ENCODE results near the gene INSIG2. TPM values are rescaled to one million over a fixed set of nuclear protein-coding genes. Genes with fewer than 3 reads are reported as not detected.

Gene INSIG2
- total RNA-seq, 1 experiment from 2014 or later, result 8.7 TPM

DNA sequence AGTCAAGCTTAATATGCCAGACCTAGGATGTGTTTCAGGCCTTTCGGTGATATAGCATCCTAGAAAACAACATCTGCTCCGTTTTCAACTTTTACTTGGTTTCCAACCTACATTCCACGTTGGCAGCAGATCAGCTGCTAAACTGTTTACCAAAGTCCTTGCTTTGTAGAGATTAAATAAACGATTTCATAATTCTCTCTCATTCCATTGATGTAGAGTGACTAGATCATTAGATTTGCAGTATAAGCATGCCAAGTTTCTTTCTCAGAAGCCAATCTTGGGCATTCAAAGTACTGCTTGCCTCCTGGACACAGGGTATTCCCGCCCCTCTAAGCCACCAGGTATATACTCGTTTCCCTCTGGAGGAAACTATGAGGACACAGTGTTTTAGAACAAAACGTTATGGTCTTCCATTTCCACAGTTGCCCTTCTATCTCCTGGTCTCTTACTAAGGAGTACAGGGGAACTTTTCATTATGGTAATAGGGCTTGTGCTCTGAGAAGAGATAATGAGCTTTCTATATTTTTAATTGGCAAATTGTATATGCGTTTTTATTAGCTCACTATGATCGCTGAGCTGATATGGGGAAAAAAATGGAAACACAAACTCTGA is 10.5 kb upstream of the INSIG2 start:
- Histone ChIP-seq H3K4me2 (ENCODE audit: insufficient read depth, insufficient read length, low read length) (no peak overlapping the region), H3K56ac (ENCODE audit: insufficient read length, low read depth, low read length) (no peak overlapping the region), H4K8ac (replicated peaks; ENCODE audit: insufficient read length, low read depth, low read length) (no peak overlapping the region), H3K4me1 (ENCODE audit: insufficient read depth, low read length) (no peaks in the 10 kb centered on the region), H3K23ac (ENCODE audit: insufficient read length, low read depth, low read length) (no peak overlapping the region), H4K5ac (ENCODE audit: insufficient read length, low read depth, low read length) (no peak overlapping the region), H3K14ac (ENCODE audit: insufficient read depth, low read length) (no peak overlapping the region), H2AFZ (ENCODE audit: low read length) (no peak overlapping the region), H3K79me1 (ENCODE audit: insufficient read depth, low read depth, low read length, poor library complexity, severe bottlenecking) (no peaks in the 10 kb centered on the region), H3K9me3 (ENCODE audit: control insufficient read depth, low read depth, low read length) (no peaks in the 10 kb centered on the region), H3K18ac (ENCODE audit: insufficient read length, low read depth, low read length) (no peak overlapping the region), H2AK5ac (ENCODE audit: insufficient read length, low read length) (no peak overlapping the region), H3K27me3 (ENCODE audit: insufficient read depth, low read length) (no peaks in the 10 kb centered on the region), H3K9ac (ENCODE audit: extremely low read depth, insufficient read length, low read length) (no peak overlapping the region), H2BK120ac (ENCODE audit: low read depth, low read length, poor library complexity, severe bottlenecking) (no peak overlapping the region), H2BK15ac (ENCODE audit: low read depth, low read length) (no peak overlapping the region), H3K79me2 (ENCODE audit: insufficient read depth, low read length) (no peaks in the 10 kb centered on the region), H3T11ph (ENCODE audit: low read length) (no peak overlapping the region), H2BK20ac (ENCODE audit: low read depth, low read length, poor library complexity, severe bottlenecking) (no peak overlapping the region), H3K4ac (ENCODE audit: low read depth, low read length) (no peak overlapping the region), H4K91ac (ENCODE audit: insufficient read length, low read depth, low read length) (no peak overlapping the region), H3K23me2 (ENCODE audit: insufficient read length, low read depth, low read length, poor library complexity, severe bottlenecking) (no peaks in the 10 kb centered on the region), H3K27ac (ENCODE audit: insufficient read length, low read depth, low read length) (no peak overlapping the region), H2BK12ac (ENCODE audit: insufficient read length, low read depth, low read length) (no peak overlapping the region), H4K20me1 (ENCODE audit: control insufficient read depth, insufficient read depth, insufficient read length) (no peaks in the 10 kb centered on the region), H2BK5ac (ENCODE audit: insufficient read length, low read length) (no peak overlapping the region)
- no peak overlapping the region for H3K27ac Mint-ChIP-seq
- DNase-seq, result no peak
- peaks cover 5% of the 10 kb centered on the region for H3K27me3 Mint-ChIP-seq (ENCODE audit: low read depth)
- H3K4me3 Mint-ChIP-seq, result no peak overlapping the region
- peaks cover 3% of the 10 kb centered on the region in 2 experiments; a peak in 3 of 4 replicates for H3K4me1 Mint-ChIP-seq
- H3K36me3 Mint-ChIP-seq (ENCODE audit: insufficient read depth in 1 of 3, low read depth in 3 of 3), result no peaks in the 10 kb centered on the region
- TF ChIP-seq, protein P1, sequence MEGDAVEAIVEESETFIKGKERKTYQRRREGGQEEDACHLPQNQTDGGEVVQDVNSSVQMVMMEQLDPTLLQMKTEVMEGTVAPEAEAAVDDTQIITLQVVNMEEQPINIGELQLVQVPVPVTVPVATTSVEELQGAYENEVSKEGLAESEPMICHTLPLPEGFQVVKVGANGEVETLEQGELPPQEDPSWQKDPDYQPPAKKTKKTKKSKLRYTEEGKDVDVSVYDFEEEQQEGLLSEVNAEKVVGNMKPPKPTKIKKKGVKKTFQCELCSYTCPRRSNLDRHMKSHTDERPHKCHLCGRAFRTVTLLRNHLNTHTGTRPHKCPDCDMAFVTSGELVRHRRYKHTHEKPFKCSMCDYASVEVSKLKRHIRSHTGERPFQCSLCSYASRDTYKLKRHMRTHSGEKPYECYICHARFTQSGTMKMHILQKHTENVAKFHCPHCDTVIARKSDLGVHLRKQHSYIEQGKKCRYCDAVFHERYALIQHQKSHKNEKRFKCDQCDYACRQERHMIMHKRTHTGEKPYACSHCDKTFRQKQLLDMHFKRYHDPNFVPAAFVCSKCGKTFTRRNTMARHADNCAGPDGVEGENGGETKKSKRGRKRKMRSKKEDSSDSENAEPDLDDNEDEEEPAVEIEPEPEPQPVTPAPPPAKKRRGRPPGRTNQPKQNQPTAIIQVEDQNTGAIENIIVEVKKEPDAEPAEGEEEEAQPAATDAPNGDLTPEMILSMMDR (conservative IDR thresholded peaks at IDR 0.05), result no peak
- no CpG with 5 or more reads among the region's 9 CpGs for WGBS (ENCODE audit: extremely low coverage, insufficient read length, low lambda C conversion rate)
- no peaks in the 10 kb centered on the region for H3K9me3 Mint-ChIP-seq

Data from H9 (cell line).